Upper lobe of left lung (tissue), 4 donors: ENCODE results near the gene DNMT3L.
"Not testable (repeated sequence)": the region's sequence is repeated elsewhere in the genome, so short reads cannot be mapped to it uniquely, and the experiment has no call there.

Experiments
- CTCF ChIP-seq, 6 experiments: fragments of 450-650 bp in 4 of 6; fragments of 200-600 bp in 2 of 6; sonication (generic) in 2 of 6; IDR thresholded peaks; one replicate each; pipeline ENCODE4 v1.5.1; 2016 to 2019; ENCODE audit warnings: antibody characterized with exemption in 6 of 6
- EP300 ChIP-seq, 4 donors: sonication (generic); formaldehyde crosslinking; IDR thresholded peaks; one replicate each; pipeline ENCODE4 v1.5.1; 2017; ENCODE audit warnings: antibody characterized with exemption in 4 of 4, control low read depth in 2 of 4
- POLR2A ChIP-seq, 4 donors: fragments of 450-650 bp; IDR thresholded peaks; one replicate each; pipeline ENCODE4 v1.5.1; 2016 to 2017; ENCODE audit warnings: antibody characterized with exemption in 4 of 4, mild to moderate bottlenecking in 2 of 4
- POLR2AphosphoS5 ChIP-seq, 2 donors: sonication (generic); formaldehyde crosslinking; IDR thresholded peaks; one replicate each; pipeline ENCODE4 v1.5.1; 2017; ENCODE audit warnings: antibody characterized with exemption in 2 of 2

- not testable (repeated sequence) for TF ChIP-seq CTCF, EP300, POLR2A, POLR2AphosphoS5 (IDR thresholded peaks at IDR 0.05)
Observed at GRCh38 chr21:44197156-44197516, 64.6 kb downstream of the DNMT3L start.
